ENCODE data around the gene FOXJ2. TPM values are rescaled to one million over a fixed set of nuclear protein-coding genes. Genes with fewer than 3 reads are reported as not detected.

FOXJ2 gene
- total RNA-seq, 1 experiment from 2014 or later = 5.5 TPM

DNA sequence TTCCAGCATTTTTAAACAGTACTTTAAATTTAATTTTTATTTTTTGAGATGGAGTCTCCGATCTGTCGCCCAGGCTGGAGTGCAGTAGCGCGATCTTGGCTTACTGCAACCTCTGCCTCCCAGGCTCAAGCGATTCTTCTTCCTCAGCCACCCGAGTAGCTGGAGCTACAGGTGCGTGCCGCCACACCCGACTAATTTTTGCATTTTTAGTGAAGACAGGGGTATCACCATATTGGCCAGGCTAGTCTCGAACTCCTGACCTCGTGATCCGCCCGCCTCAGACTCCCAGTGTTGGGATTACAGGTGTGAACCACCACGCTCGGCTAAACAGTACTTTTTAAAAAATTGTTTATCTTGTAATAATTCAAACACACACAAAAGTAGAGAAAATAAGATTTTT lies 4.2 kb upstream of the FOXJ2 start:
- Histone ChIP-seq H2BK5ac (ENCODE audit: insufficient read length, low read length) (no peak overlapping the region), H4K91ac (ENCODE audit: insufficient read length, low read depth, low read length) (no peak overlapping the region), H2BK20ac (ENCODE audit: low read depth, low read length, poor library complexity, severe bottlenecking) (no peak overlapping the region), H3K27me3 (ENCODE audit: insufficient read depth, low read length) (no peaks in the 10 kb centered on the region), H3K23ac (ENCODE audit: insufficient read length, low read depth, low read length) (no peak overlapping the region), H3K18ac (ENCODE audit: insufficient read length, low read depth, low read length) (no peak overlapping the region), H3K23me2 (ENCODE audit: insufficient read length, low read depth, low read length, poor library complexity, severe bottlenecking) (peaks cover 12% of the 10 kb centered on the region), H3K4me2 (ENCODE audit: insufficient read depth, insufficient read length, low read length) (no peak overlapping the region), H3K79me1 (ENCODE audit: insufficient read depth, low read depth, low read length, poor library complexity, severe bottlenecking) (no peaks in the 10 kb centered on the region), H3T11ph (ENCODE audit: low read length) (no peak overlapping the region), H3K79me2 (ENCODE audit: insufficient read depth, low read length) (no peaks in the 10 kb centered on the region), H3K9me3 (ENCODE audit: control insufficient read depth, low read depth, low read length) (no peaks in the 10 kb centered on the region), H4K8ac (replicated peaks; ENCODE audit: insufficient read length, low read depth, low read length) (no peak overlapping the region), H3K4me1 (ENCODE audit: insufficient read depth, low read length) (0 out of 2 replicates have a peak, but pooled peaks cover 2% of the 10 kb centered on the region), H4K5ac (ENCODE audit: insufficient read length, low read depth, low read length) (no peak overlapping the region), H3K14ac (ENCODE audit: insufficient read depth, low read length) (no peak overlapping the region), H4K20me1 (ENCODE audit: control insufficient read depth, insufficient read depth, insufficient read length) (no peaks in the 10 kb centered on the region), H3K4ac (ENCODE audit: low read depth, low read length) (no peak overlapping the region), H2AK5ac (ENCODE audit: insufficient read length, low read length) (no peak overlapping the region), H2BK120ac (ENCODE audit: low read depth, low read length, poor library complexity, severe bottlenecking) (no peak overlapping the region), H2BK15ac (ENCODE audit: low read depth, low read length) (no peak overlapping the region), H2BK12ac (ENCODE audit: insufficient read length, low read depth, low read length) (no peak overlapping the region), H2AFZ (ENCODE audit: low read length) (no peak overlapping the region), H3K56ac (ENCODE audit: insufficient read length, low read depth, low read length) (no peak overlapping the region), H3K27ac (ENCODE audit: insufficient read length, low read depth, low read length) (no peak overlapping the region), H3K9ac (ENCODE audit: extremely low read depth, insufficient read length, low read length) (no peak overlapping the region)
- TF ChIP-seq, protein P1, sequence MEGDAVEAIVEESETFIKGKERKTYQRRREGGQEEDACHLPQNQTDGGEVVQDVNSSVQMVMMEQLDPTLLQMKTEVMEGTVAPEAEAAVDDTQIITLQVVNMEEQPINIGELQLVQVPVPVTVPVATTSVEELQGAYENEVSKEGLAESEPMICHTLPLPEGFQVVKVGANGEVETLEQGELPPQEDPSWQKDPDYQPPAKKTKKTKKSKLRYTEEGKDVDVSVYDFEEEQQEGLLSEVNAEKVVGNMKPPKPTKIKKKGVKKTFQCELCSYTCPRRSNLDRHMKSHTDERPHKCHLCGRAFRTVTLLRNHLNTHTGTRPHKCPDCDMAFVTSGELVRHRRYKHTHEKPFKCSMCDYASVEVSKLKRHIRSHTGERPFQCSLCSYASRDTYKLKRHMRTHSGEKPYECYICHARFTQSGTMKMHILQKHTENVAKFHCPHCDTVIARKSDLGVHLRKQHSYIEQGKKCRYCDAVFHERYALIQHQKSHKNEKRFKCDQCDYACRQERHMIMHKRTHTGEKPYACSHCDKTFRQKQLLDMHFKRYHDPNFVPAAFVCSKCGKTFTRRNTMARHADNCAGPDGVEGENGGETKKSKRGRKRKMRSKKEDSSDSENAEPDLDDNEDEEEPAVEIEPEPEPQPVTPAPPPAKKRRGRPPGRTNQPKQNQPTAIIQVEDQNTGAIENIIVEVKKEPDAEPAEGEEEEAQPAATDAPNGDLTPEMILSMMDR (conservative IDR thresholded peaks at IDR 0.05) = no peak
- no peak for DNase-seq
- Mint-ChIP-seq H3K36me3 (ENCODE audit: insufficient read depth in 1 of 3, low read depth in 3 of 3) (no peaks in the 10 kb centered on the region; a peak in 1 of 7 replicates), H3K4me1 (peaks cover 14 to 26% of the 10 kb centered on the region in 2 experiments), H3K27ac (no peak overlapping the region), H3K4me3 (peak overlapping the region in 1 of 2 experiments; percentile 29; a peak in 1 of 5 replicates), H3K27me3 (ENCODE audit: low read depth) (peaks cover 5% of the 10 kb centered on the region), H3K9me3 (no peaks in the 10 kb centered on the region; a peak in 1 of 5 replicates)
- no CpG with 5 or more reads among the region's 15 CpGs for WGBS (ENCODE audit: extremely low coverage, insufficient read length, low lambda C conversion rate)

All from H9 (cell line).